Measurements from ENCODE around the gene ALPL.

The ALPL gene

GRCh38 chr1:21610989-21611785 is 102.0 kb downstream of the ALPL start:
- H3K36me3 ChIP-seq = no peaks in the 10 kb centered on the region
- TF ChIP-seq Cebpa-rat (IDR thresholded peaks at IDR 0.05) = no peak
- no peak overlapping the region for H3K9ac ChIP-seq
- H3K4me2 ChIP-seq = no peak overlapping the region
- no peak overlapping the region for H3K27ac ChIP-seq
- peaks cover 0 to 30% (median 0%) of the 10 kb centered on the region in 11 experiments; a peak in 3 of 22 replicates for H4K20me1 ChIP-seq
- no peak overlapping the region for H3K4me3 ChIP-seq
- peaks cover 6 to 15% (median 13%) of the 10 kb centered on the region in 10 experiments; a peak in 15 of 20 replicates for H3K4me1 ChIP-seq
- H3K9me3 ChIP-seq (replicated peaks in 1 of 11) = no peaks in the 10 kb centered on the region
- H3K27me3 ChIP-seq = 0 out of 22 replicates have a peak, but pooled peaks cover 0 to 6% (median 0%) of the 10 kb centered on the region in 11 experiments

DNA sequence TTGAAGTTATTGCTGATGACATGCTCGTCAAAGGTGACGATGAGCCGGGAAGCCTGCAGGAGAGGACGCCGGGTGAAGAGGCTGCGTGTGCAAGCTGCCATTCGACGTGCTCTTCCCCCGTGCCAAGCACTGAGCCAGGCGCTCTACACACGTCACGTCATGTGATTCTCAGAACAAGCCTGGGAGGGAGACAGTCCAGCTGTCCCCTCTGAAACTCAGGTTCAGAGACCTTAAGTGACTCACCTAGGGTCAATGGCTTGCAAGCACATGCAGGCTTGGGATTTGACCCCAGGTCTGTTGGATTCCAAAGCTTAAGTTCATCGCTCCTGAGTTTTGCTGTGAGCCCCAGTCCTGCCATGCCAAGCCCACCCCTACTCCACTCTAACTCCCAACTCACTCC is 102.8 kb downstream of the ALPL start:
- Histone ChIP-seq H3K27me3 (0 out of 22 replicates have a peak, but pooled peaks cover 0 to 6% (median 0%) of the 10 kb centered on the region in 11 experiments), H3K4me2 (no peak overlapping the region), H3K9me3 (replicated peaks in 1 of 11) (no peaks in the 10 kb centered on the region), H3K4me1 (peaks cover 6 to 18% (median 13%) of the 10 kb centered on the region in 10 experiments; a peak in 15 of 20 replicates), H3K36me3 (no peaks in the 10 kb centered on the region), H3K4me3 (no peak overlapping the region), H3K9ac (no peak overlapping the region), H3K27ac (no peak overlapping the region), H4K20me1 (peaks cover 0 to 36% (median 0%) of the 10 kb centered on the region in 11 experiments; a peak in 3 of 22 replicates)
- TF ChIP-seq Cebpa-rat (IDR thresholded peaks at IDR 0.05) = no peak

GRCh38 chr1:21613072-21613867 is 104.0 kb downstream of the ALPL start:
- Histone ChIP-seq H3K27ac (no peak overlapping the region), H3K4me1 (peaks cover 0 to 15% (median 6%) of the 10 kb centered on the region in 10 experiments; a peak in 10 of 20 replicates), H4K20me1 (peaks cover 0 to 46% (median 0%) of the 10 kb centered on the region in 11 experiments; a peak in 2 of 22 replicates), H3K9me3 (replicated peaks in 1 of 11) (no peaks in the 10 kb centered on the region), H3K36me3 (no peaks in the 10 kb centered on the region), H3K4me3 (no peak overlapping the region), H3K9ac (no peak overlapping the region), H3K27me3 (0 out of 22 replicates have a peak, but pooled peaks cover 0 to 6% (median 0%) of the 10 kb centered on the region in 11 experiments), H3K4me2 (no peak overlapping the region)
- no peak for TF ChIP-seq Cebpa-rat (IDR thresholded peaks at IDR 0.05)

- no peak for TF ChIP-seq Cebpa-rat (IDR thresholded peaks at IDR 0.05)
- no peaks in the 10 kb centered on the region for H3K9me3 ChIP-seq (replicated peaks in 1 of 11)
- peaks cover 0 to 5% (median 0%) of the 10 kb centered on the region in 11 experiments; a peak in 1 of 22 replicates for H3K27me3 ChIP-seq
- no peak overlapping the region for H3K27ac ChIP-seq
- H4K20me1 ChIP-seq = peaks cover 0 to 48% (median 0%) of the 10 kb centered on the region in 11 experiments; a peak in 4 of 22 replicates
- no peak overlapping the region for H3K4me2 ChIP-seq
- H3K4me3 ChIP-seq = no peak overlapping the region
- H3K4me1 ChIP-seq = peaks cover 0 to 15% (median 8%) of the 10 kb centered on the region in 10 experiments; a peak in 11 of 20 replicates
- no peaks in the 10 kb centered on the region for H3K36me3 ChIP-seq
- no peak overlapping the region for H3K9ac ChIP-seq
Observed at GRCh38 chr1:21614419-21615115, 105.3 kb downstream of the ALPL start.

DNA sequence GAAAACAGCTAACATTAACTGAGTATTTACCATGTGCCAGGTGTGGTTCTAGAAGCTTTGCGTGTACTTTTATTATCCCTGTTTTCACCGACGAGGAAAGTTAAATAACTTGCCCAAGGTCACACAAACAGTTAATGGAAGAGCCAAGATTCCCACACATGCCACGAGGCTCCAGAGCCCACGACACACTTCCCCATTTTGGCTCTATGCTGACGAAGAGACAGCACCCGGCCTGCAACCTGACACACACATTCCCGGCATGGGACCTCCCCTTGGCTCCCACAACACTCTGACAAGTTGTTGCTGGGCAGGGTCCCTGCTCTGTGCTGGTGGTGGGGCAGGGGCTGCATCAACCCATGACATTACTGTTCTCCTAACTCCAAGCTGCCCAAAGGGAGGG is 107.1 kb downstream of the ALPL start:
- H3K27ac ChIP-seq = peak overlapping the region in 1 of 11 experiments; percentile 14; a peak in 1 of 22 replicates
- TF ChIP-seq Cebpa-rat (IDR thresholded peaks at IDR 0.05) = no peak
- no peak overlapping the region for H3K4me3 ChIP-seq
- no peaks in the 10 kb centered on the region for H3K36me3 ChIP-seq
- no peak overlapping the region for H3K9ac ChIP-seq
- H3K9me3 ChIP-seq (replicated peaks in 1 of 11) = no peaks in the 10 kb centered on the region
- peaks cover 0 to 16% (median 9%) of the 10 kb centered on the region in 10 experiments; a peak in 10 of 20 replicates for H3K4me1 ChIP-seq
- H3K27me3 ChIP-seq = peaks cover 0 to 9% (median 0%) of the 10 kb centered on the region in 11 experiments; a peak in 1 of 22 replicates
- peak overlapping the region in 3 of 11 experiments; percentile 2 to 58 (median 16); a peak in 3 of 22 replicates for H3K4me2 ChIP-seq
- peaks cover 0 to 56% (median 0%) of the 10 kb centered on the region in 11 experiments; a peak in 6 of 22 replicates for H4K20me1 ChIP-seq

- TF ChIP-seq Cebpa-rat (IDR thresholded peaks at IDR 0.05) = no peak
- no peak overlapping the region for H3K27ac ChIP-seq
Observed at GRCh38 chr1:21617126-21617738, 108.0 kb downstream of the ALPL start.

GRCh38 chr1:21618059-21618458 is 108.8 kb downstream of the ALPL start:
- Histone ChIP-seq H3K27me3 (peaks cover 0 to 9% (median 0%) of the 10 kb centered on the region in 11 experiments; a peak in 1 of 22 replicates), H4K20me1 (peaks cover 0 to 50% (median 0%) of the 10 kb centered on the region in 11 experiments; a peak in 6 of 22 replicates), H3K36me3 (no peaks in the 10 kb centered on the region), H3K4me3 (no peak overlapping the region), H3K9me3 (replicated peaks in 1 of 11) (no peaks in the 10 kb centered on the region), H3K4me2 (no peak overlapping the region), H3K4me1 (peaks cover 4 to 19% (median 12%) of the 10 kb centered on the region in 10 experiments), H3K27ac (no peak overlapping the region), H3K9ac (no peak overlapping the region)
- no peak for TF ChIP-seq Cebpa-rat (IDR thresholded peaks at IDR 0.05)

More at GRCh38 chr1:21617126-21617738, 108.0 kb downstream of the ALPL start:
- peaks cover 0 to 9% (median 0%) of the 10 kb centered on the region in 11 experiments; a peak in 1 of 22 replicates for H3K27me3 ChIP-seq
- no peak overlapping the region for H3K4me2 ChIP-seq
- peaks cover 0 to 50% (median 0%) of the 10 kb centered on the region in 11 experiments; a peak in 6 of 22 replicates for H4K20me1 ChIP-seq
- H3K9ac ChIP-seq = no peak overlapping the region
- H3K4me1 ChIP-seq = peaks cover 0 to 16% (median 9%) of the 10 kb centered on the region in 10 experiments; a peak in 10 of 20 replicates
- no peak overlapping the region for H3K4me3 ChIP-seq
- H3K36me3 ChIP-seq = no peaks in the 10 kb centered on the region
- no peaks in the 10 kb centered on the region for H3K9me3 ChIP-seq (replicated peaks in 1 of 11)
